HG02623 (cell line): Measurements from ENCODE around the gene KCNT1.
"Not testable (repeated sequence)": the region's sequence is repeated elsewhere in the genome, so short reads cannot be mapped to it uniquely, and the experiment has no call there.

Experiments
- ATAC-seq: cut with Tn5 transposase; IDR thresholded peaks from one replicate; pipeline ENCODE4 v1.9.1; 2021; ENCODE audit warnings: moderate library complexity; ENCODE audit not compliant: unreplicated experiment

The KCNT1 gene

GRCh38 chr9:135672786-135673185 lies 29.2 kb upstream of the KCNT1 start:
- ATAC-seq: not testable (repeated sequence)

GRCh38 chr9:135673941-135674340 lies 28.0 kb upstream of the KCNT1 start:
- no peak for ATAC-seq

- ATAC-seq: no peak
Observed at GRCh38 chr9:135674977-135675376, 27.0 kb upstream of the KCNT1 start.

- ATAC-seq: no peak
Observed at GRCh38 chr9:135676891-135677290, 25.1 kb upstream of the KCNT1 start.

- no peak for ATAC-seq
Observed at GRCh38 chr9:135677641-135678168, 24.3 kb upstream of the KCNT1 start.

- no peak for ATAC-seq
Observed at GRCh38 chr9:135678236-135679017, 23.6 kb upstream of the KCNT1 start.

- no peak for ATAC-seq
Observed at GRCh38 chr9:135680056-135680455, 21.9 kb upstream of the KCNT1 start.

GRCh38 chr9:135681161-135681560 lies 20.8 kb upstream of the KCNT1 start:
- ATAC-seq: no peak

GRCh38 chr9:135683401-135684034 lies 18.5 kb upstream of the KCNT1 start:
- no peak for ATAC-seq

GRCh38 chr9:135684691-135685090 lies 17.3 kb upstream of the KCNT1 start:
- no peak for ATAC-seq

GRCh38 chr9:135687216-135687615 lies 14.8 kb upstream of the KCNT1 start:
- ATAC-seq: no peak

- no peak for ATAC-seq
Observed at GRCh38 chr9:135689011-135689410, 13.0 kb upstream of the KCNT1 start.

- ATAC-seq: no peak
Observed at GRCh38 chr9:135690836-135691570, 11.0 kb upstream of the KCNT1 start.

GRCh38 chr9:135692410-135692809 lies 9.6 kb upstream of the KCNT1 start:
- no peak for ATAC-seq

GRCh38 chr9:135693265-135693664 lies 8.7 kb upstream of the KCNT1 start:
- no peak for ATAC-seq

GRCh38 chr9:135693771-135694170 lies 8.2 kb upstream of the KCNT1 start:
- no peak for ATAC-seq

- no peak for ATAC-seq
Observed at GRCh38 chr9:135694414-135694813, 7.6 kb upstream of the KCNT1 start.

- ATAC-seq: no peak
Observed at GRCh38 chr9:135695036-135695435, 6.9 kb upstream of the KCNT1 start.

GRCh38 chr9:135695642-135696041 lies 6.3 kb upstream of the KCNT1 start:
- no peak for ATAC-seq

- ATAC-seq: no peak
Observed at GRCh38 chr9:135696446-135696845, 5.5 kb upstream of the KCNT1 start.

GRCh38 chr9:135697226-135697625 lies 4.8 kb upstream of the KCNT1 start:
- ATAC-seq: no peak

- no peak for ATAC-seq
Observed at GRCh38 chr9:135698236-135698635, 3.7 kb upstream of the KCNT1 start.
